Liver (tissue), 9 donors: ENCODE results near the gene RSRC1. TPM values are rescaled to one million over a fixed set of nuclear protein-coding genes. Genes with fewer than 3 reads are reported as not detected.
"Not testable (repeated sequence)": the region's sequence is repeated elsewhere in the genome, so short reads cannot be mapped to it uniquely, and the experiment has no call there.

Experiments
- DNase-seq: peaks from one replicate; pipeline ENCODE4 v3.0.0-alpha.2; 2017; ENCODE audit warnings: low spot score
- H3K27ac ChIP-seq, 2 donors: one replicate each; pipeline ENCODE4 v1.7.0; 2013; ENCODE audit warnings: inconsistent platforms in 2 of 2, low read length in 2 of 2, control low read depth in 1 of 2, low read depth in 1 of 2, mild to moderate bottlenecking in 1 of 2
- H3K27me3 ChIP-seq, 4 donors: one replicate each; pipeline versions ENCODE4 v1.6.1 to v1.7.0; 2013; ENCODE audit warnings: low read length in 3 of 4, inconsistent platforms in 1 of 4, mild to moderate bottlenecking in 1 of 4, moderate library complexity in 1 of 4; ENCODE audit not compliant: control insufficient read depth in 4 of 4, insufficient read depth in 4 of 4
- H3K36me3 ChIP-seq, 4 donors: one replicate each; pipeline versions ENCODE4 v1.6.1 to v1.7.0; 2013; ENCODE audit warnings: low read length in 3 of 4, mild to moderate bottlenecking in 3 of 4, low read depth in 1 of 4, moderate library complexity in 1 of 4; ENCODE audit not compliant: control insufficient read depth in 4 of 4, insufficient read depth in 3 of 4
- H3K4me1 ChIP-seq, 4 donors: one replicate each; pipeline versions ENCODE4 v1.6.1 to v1.7.0; 2013; ENCODE audit warnings: low read length in 3 of 4, mild to moderate bottlenecking in 3 of 4, moderate library complexity in 1 of 4; ENCODE audit not compliant: control insufficient read depth in 4 of 4, insufficient read depth in 4 of 4
- H3K4me3 ChIP-seq, 3 donors: one replicate each; pipeline versions ENCODE4 v1.6.1 to v1.7.0; 2013; ENCODE audit warnings: low read length in 3 of 3, control low read depth in 1 of 3, low read depth in 1 of 3, mild to moderate bottlenecking in 1 of 3
- H3K9ac ChIP-seq, 2 donors: one replicate each; pipeline ENCODE4 v1.7.0; 2013; ENCODE audit warnings: low read length in 2 of 2, mild to moderate bottlenecking in 2 of 2, moderate library complexity in 2 of 2, control low read depth in 1 of 2, low read depth in 1 of 2
- H3K9me3 ChIP-seq, 4 donors: one replicate each; pipeline versions ENCODE4 v1.6.1 to v1.7.0; 2013; ENCODE audit warnings: low read length in 3 of 4; ENCODE audit not compliant: control insufficient read depth in 4 of 4
- EGR1 ChIP-seq, 2 donors: IDR thresholded peaks; 2 replicates each; pipeline ENCODE4 v1.6.1; 2016 to 2018; ENCODE audit warnings: antibody characterized with exemption in 2 of 2, low read depth in 2 of 2
- FOXA1 ChIP-seq: IDR thresholded peaks from 2 replicates; pipeline ENCODE4 v1.6.1; 2016; ENCODE audit warnings: antibody characterized with exemption
- FOXA2 ChIP-seq: IDR thresholded peaks from 2 replicates; pipeline ENCODE4 v1.6.1; 2016; ENCODE audit warnings: antibody characterized with exemption
- GABPA ChIP-seq, 2 donors: IDR thresholded peaks in 1 of 2; conservative IDR thresholded peaks in 1 of 2; 2 replicates each; pipeline ENCODE4 v1.6.1; 2016; ENCODE audit warnings: antibody characterized with exemption in 2 of 2, mild to moderate bottlenecking in 1 of 2, moderate library complexity in 1 of 2
- HNF4G ChIP-seq: IDR thresholded peaks from 2 replicates; pipeline ENCODE4 v1.6.1; 2016; ENCODE audit warnings: antibody characterized with exemption
- JUND ChIP-seq, 2 donors: IDR thresholded peaks; 2 replicates each; pipeline ENCODE4 v1.6.1; 2016; ENCODE audit warnings: antibody characterized with exemption in 2 of 2
- RAD21 ChIP-seq, 2 donors: IDR thresholded peaks; 2 replicates each; pipeline ENCODE4 v1.6.1; 2016; ENCODE audit warnings: antibody characterized with exemption in 2 of 2, mild to moderate bottlenecking in 2 of 2
- RXRA ChIP-seq, 2 donors: IDR thresholded peaks; 2 replicates each; pipeline ENCODE4 v1.6.1; 2017 to 2018; ENCODE audit warnings: antibody characterized with exemption in 2 of 2, mild to moderate bottlenecking in 1 of 2
- SP1 ChIP-seq: IDR thresholded peaks from 2 replicates; pipeline ENCODE4 v1.6.1; 2018; ENCODE audit warnings: antibody characterized with exemption, mild to moderate bottlenecking
- YY1 ChIP-seq: IDR thresholded peaks from 2 replicates; pipeline ENCODE4 v1.6.1; 2016; ENCODE audit warnings: antibody characterized with exemption, mild to moderate bottlenecking
- WGBS: extraction: QIAGEN DNeasy Blood & Tissue Kit; methylation state at CpG from one replicate; pipeline ENCODE4 v1.1.7; 2013; 5-methylcytosine and 5-hydroxymethylcytosine counted together
- polyA plus RNA-seq, 2 donors: library from polyadenylated mRNA; stranded (reverse) in 1 of 2; unstranded in 1 of 2; fragments of 200-250 nt in 1 of 2; fragments of >200 nt in 1 of 2; fragmentation: Nextera tagmentation in 1 of 2; extraction: Ambion mirVana in 1 of 2; gene quantifications; one replicate each; pipeline versions ENCODE4 v1.2.1 to v1.2.3, GENCODE V29; 2013 to 2015
- total RNA-seq, 2 donors: library from RNA; depleted of rRNA; stranded (reverse); fragments of >200 nt; gene quantifications; one replicate each; pipeline ENCODE4 v1.2.3, GENCODE V29; 2014
- TF ChIP-seq, protein P1 (sequence below): IDR thresholded peaks from 2 replicates; pipeline ENCODE4 v1.6.1; 2016; ENCODE audit warnings: antibody characterized with exemption, mild to moderate bottlenecking
- TF ChIP-seq, protein P2 (sequence below): fragments of 150-350 bp; IDR thresholded peaks from 2 replicates; pipeline ENCODE4 v1.5.1; 2017; ENCODE audit warnings: improper control_type of control experiment, low read depth, low read length; ENCODE audit not compliant: missing input control
- TF ChIP-seq, protein P3 (sequence below): IDR thresholded peaks from 2 replicates; pipeline ENCODE4 v1.6.1; 2016; ENCODE audit warnings: antibody characterized with exemption
- TF ChIP-seq, protein P4 (sequence below): IDR thresholded peaks from 2 replicates; pipeline ENCODE4 v1.6.1; 2016; ENCODE audit warnings: antibody characterized with exemption
- donor health status: healthy.
- donor health status: healthy.
- donor health status: healthy.
- donor health status: healthy.
- donor health status: healthy.

RSRC1 gene
- total and polyA plus RNA-seq, 4 donors, result 7.2 to 30.3 (median 20.7) TPM

DNA sequence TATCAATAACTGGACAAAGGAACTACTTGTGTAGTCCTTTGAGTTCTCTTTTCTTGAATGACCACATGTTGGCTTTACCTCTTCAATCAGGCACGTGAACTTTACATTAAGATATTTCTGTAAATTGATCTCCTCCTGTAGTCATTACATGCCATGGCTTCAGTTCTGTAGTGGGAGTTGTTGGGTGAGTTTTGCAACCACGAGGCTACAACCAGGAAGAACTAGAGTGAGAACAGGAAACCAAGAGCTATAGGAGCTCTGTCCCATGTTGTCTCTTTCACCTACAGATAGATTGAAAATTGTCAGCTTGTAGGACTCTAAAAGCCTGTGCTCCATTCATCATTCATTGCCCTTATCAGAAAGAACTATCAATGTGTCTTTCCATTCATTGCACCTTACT, 2.0 kb downstream of the RSRC1 start:
- no peak for DNase-seq
- H3K27ac ChIP-seq, result no peak overlapping the region
- H3K4me3 ChIP-seq, result no peak overlapping the region
- peaks cover 0 to 21% (median 12%) of the 10 kb centered on the region in 4 donors for H3K4me1 ChIP-seq
- H3K27me3 ChIP-seq, result peaks cover 0 to 9% (median 4%) of the 10 kb centered on the region in 4 donors
- H3K36me3 ChIP-seq, result no peaks in the 10 kb centered on the region
- TF ChIP-seq RAD21 (IDR thresholded peaks at IDR 0.05) (no peak), YY1 (no peak), FOXA1 (no peak), EGR1 (IDR thresholded peaks at IDR 0.05; ENCODE audit: low read depth in 2 of 2) (no peak), JUND (IDR thresholded peaks at IDR 0.05) (no peak), FOXA2 (no peak), GABPA (IDR thresholded peaks at IDR 0.05 in 1 of 2, conservative IDR thresholded peaks at IDR 0.05 in 1 of 2) (no peak), HNF4G (no peak), RXRA (IDR thresholded peaks at IDR 0.05) (no peak), SP1 (no peak)
- TF ChIP-seq, protein P1, sequence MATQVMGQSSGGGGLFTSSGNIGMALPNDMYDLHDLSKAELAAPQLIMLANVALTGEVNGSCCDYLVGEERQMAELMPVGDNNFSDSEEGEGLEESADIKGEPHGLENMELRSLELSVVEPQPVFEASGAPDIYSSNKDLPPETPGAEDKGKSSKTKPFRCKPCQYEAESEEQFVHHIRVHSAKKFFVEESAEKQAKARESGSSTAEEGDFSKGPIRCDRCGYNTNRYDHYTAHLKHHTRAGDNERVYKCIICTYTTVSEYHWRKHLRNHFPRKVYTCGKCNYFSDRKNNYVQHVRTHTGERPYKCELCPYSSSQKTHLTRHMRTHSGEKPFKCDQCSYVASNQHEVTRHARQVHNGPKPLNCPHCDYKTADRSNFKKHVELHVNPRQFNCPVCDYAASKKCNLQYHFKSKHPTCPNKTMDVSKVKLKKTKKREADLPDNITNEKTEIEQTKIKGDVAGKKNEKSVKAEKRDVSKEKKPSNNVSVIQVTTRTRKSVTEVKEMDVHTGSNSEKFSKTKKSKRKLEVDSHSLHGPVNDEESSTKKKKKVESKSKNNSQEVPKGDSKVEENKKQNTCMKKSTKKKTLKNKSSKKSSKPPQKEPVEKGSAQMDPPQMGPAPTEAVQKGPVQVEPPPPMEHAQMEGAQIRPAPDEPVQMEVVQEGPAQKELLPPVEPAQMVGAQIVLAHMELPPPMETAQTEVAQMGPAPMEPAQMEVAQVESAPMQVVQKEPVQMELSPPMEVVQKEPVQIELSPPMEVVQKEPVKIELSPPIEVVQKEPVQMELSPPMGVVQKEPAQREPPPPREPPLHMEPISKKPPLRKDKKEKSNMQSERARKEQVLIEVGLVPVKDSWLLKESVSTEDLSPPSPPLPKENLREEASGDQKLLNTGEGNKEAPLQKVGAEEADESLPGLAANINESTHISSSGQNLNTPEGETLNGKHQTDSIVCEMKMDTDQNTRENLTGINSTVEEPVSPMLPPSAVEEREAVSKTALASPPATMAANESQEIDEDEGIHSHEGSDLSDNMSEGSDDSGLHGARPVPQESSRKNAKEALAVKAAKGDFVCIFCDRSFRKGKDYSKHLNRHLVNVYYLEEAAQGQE, result no peak
- TF ChIP-seq, protein P2, sequence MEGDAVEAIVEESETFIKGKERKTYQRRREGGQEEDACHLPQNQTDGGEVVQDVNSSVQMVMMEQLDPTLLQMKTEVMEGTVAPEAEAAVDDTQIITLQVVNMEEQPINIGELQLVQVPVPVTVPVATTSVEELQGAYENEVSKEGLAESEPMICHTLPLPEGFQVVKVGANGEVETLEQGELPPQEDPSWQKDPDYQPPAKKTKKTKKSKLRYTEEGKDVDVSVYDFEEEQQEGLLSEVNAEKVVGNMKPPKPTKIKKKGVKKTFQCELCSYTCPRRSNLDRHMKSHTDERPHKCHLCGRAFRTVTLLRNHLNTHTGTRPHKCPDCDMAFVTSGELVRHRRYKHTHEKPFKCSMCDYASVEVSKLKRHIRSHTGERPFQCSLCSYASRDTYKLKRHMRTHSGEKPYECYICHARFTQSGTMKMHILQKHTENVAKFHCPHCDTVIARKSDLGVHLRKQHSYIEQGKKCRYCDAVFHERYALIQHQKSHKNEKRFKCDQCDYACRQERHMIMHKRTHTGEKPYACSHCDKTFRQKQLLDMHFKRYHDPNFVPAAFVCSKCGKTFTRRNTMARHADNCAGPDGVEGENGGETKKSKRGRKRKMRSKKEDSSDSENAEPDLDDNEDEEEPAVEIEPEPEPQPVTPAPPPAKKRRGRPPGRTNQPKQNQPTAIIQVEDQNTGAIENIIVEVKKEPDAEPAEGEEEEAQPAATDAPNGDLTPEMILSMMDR, result no peak
- TF ChIP-seq, protein P3, sequence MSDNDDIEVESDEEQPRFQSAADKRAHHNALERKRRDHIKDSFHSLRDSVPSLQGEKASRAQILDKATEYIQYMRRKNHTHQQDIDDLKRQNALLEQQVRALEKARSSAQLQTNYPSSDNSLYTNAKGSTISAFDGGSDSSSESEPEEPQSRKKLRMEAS, result no peak
- no peak overlapping the region for H3K9ac ChIP-seq
- H3K9me3 ChIP-seq, result peaks cover 0 to 2% (median 0%) of the 10 kb centered on the region in 4 donors
- WGBS, result 76% methylated on average over 2 of the region's 2 CpGs

DNA sequence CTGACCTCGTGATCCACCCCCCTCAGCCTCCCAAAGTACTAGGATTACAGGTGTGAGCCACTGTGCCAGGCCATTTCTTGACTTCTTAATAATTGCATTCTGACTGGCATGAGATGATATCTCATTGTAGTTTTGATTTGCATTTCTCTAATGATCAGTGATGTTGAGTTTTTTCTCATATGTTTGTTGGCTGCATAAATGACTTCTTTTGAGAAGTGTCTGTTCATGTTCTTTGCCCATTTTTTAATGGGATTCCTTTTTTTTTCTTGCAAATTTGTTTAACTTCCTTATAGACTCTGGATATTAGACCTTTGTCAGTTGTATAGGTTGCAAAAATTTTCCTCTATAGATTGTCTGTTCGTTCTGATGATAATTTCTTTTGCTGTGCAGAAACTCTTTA, 3.7 kb downstream of the RSRC1 start:
- not testable (repeated sequence) for H3K27ac ChIP-seq, H3K9me3 ChIP-seq, H3K4me3 ChIP-seq, H3K36me3 ChIP-seq, DNase-seq, H3K9ac ChIP-seq, H3K27me3 ChIP-seq
- 96% methylated on average over 2 of the region's 2 CpGs for WGBS
- peaks cover 0 to 18% (median 12%) of the 10 kb centered on the region in 4 donors for H3K4me1 ChIP-seq

DNA sequence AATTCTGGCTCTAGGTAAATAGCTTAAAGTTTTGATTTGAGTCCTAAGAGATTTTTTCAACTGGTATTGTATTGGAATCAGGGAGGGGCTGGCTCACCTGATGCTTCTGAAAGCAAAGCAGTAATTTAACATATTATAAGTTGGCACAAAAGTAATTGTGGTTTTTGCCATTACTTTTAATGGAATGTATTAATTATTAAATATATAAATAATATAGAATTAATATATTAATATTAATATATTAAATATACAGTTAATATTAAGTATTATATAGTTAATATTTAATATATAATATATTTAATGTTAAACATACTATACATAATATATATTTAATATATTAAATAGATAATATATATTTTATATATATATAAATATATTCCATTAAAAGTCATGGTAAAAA, 10.4 kb downstream of the RSRC1 start:
- H3K27me3 ChIP-seq, result no peaks in the 10 kb centered on the region
- no peaks in the 10 kb centered on the region for H3K9me3 ChIP-seq
- H3K36me3 ChIP-seq, result peaks cover 2 to 12% (median 7%) of the 10 kb centered on the region in 4 donors
- H3K4me1 ChIP-seq, result no peaks in the 10 kb centered on the region
- no peak overlapping the region for H3K27ac ChIP-seq
- H3K9ac ChIP-seq, result no peak overlapping the region
- no peak overlapping the region for H3K4me3 ChIP-seq
- TF ChIP-seq YY1, result no peak
- TF ChIP-seq, protein P4, sequence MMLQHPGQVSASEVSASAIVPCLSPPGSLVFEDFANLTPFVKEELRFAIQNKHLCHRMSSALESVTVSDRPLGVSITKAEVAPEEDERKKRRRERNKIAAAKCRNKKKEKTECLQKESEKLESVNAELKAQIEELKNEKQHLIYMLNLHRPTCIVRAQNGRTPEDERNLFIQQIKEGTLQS, result no peak
- TF ChIP-seq SP1, result no peak
- TF ChIP-seq EGR1 (IDR thresholded peaks at IDR 0.05; ENCODE audit: low read depth in 2 of 2), result no peak
- DNase-seq, result no peak
